ENCODE data around the gene SEPTIN1. TPM values are rescaled to one million over a fixed set of nuclear protein-coding genes. Genes with fewer than 3 reads are reported as not detected.

SEPTIN1 gene
- total RNA-seq, 1 experiment from 2014 or later: 1.4 TPM

GRCh38 chr16:30413112-30413806 is 30.9 kb upstream of the SEPTIN1 start:
- Histone ChIP-seq H2AFZ (ENCODE audit: low read length) (no peak overlapping the region), H3T11ph (ENCODE audit: low read length) (no peak overlapping the region), H3K79me2 (ENCODE audit: insufficient read depth, low read length) (0 out of 2 replicates have a peak, but pooled peaks cover 1% of the 10 kb centered on the region), H3K4me2 (ENCODE audit: insufficient read depth, insufficient read length, low read length) (no peak overlapping the region), H3K23ac (ENCODE audit: insufficient read length, low read depth, low read length) (no peak overlapping the region), H3K14ac (ENCODE audit: insufficient read depth, low read length) (no peak overlapping the region), H4K20me1 (ENCODE audit: control insufficient read depth, insufficient read depth, insufficient read length) (no peaks in the 10 kb centered on the region), H3K9me3 (ENCODE audit: control insufficient read depth, low read depth, low read length) (no peaks in the 10 kb centered on the region), H4K5ac (ENCODE audit: insufficient read length, low read depth, low read length) (no peak overlapping the region), H2AK5ac (ENCODE audit: insufficient read length, low read length) (no peak overlapping the region), H3K4ac (ENCODE audit: low read depth, low read length) (no peak overlapping the region), H3K9ac (ENCODE audit: extremely low read depth, insufficient read length, low read length) (no peak overlapping the region), H4K8ac (replicated peaks; ENCODE audit: insufficient read length, low read depth, low read length) (no peak overlapping the region), H3K27ac (ENCODE audit: insufficient read length, low read depth, low read length) (no peak overlapping the region), H3K56ac (ENCODE audit: insufficient read length, low read depth, low read length) (no peak overlapping the region), H2BK12ac (ENCODE audit: insufficient read length, low read depth, low read length) (no peak overlapping the region), H3K23me2 (ENCODE audit: insufficient read length, low read depth, low read length, poor library complexity, severe bottlenecking) (peaks cover 5% of the 10 kb centered on the region), H2BK5ac (ENCODE audit: insufficient read length, low read length) (no peak overlapping the region), H2BK120ac (ENCODE audit: low read depth, low read length, poor library complexity, severe bottlenecking) (no peak overlapping the region), H2BK15ac (ENCODE audit: low read depth, low read length) (no peak overlapping the region), H3K79me1 (ENCODE audit: insufficient read depth, low read depth, low read length, poor library complexity, severe bottlenecking) (no peaks in the 10 kb centered on the region), H3K18ac (ENCODE audit: insufficient read length, low read depth, low read length) (no peak overlapping the region), H3K4me1 (ENCODE audit: insufficient read depth, low read length) (no peaks in the 10 kb centered on the region), H2BK20ac (ENCODE audit: low read depth, low read length, poor library complexity, severe bottlenecking) (no peak overlapping the region), H4K91ac (ENCODE audit: insufficient read length, low read depth, low read length) (no peak overlapping the region), H3K27me3 (ENCODE audit: insufficient read depth, low read length) (no peaks in the 10 kb centered on the region)
- Mint-ChIP-seq H3K4me3 (no peak overlapping the region), H3K36me3 (ENCODE audit: insufficient read depth in 1 of 3, low read depth in 3 of 3) (peaks cover 26 to 42% (median 38%) of the 10 kb centered on the region in 3 experiments; a peak in 6 of 7 replicates), H3K27ac (0 out of 7 replicates have a peak overlapping the region, but pooled peaks of 1 of the 3 experiments have one; percentile 10), H3K27me3 (ENCODE audit: low read depth) (no peaks in the 10 kb centered on the region), H3K4me1 (peaks cover 7 to 15% of the 10 kb centered on the region in 2 experiments), H3K9me3 (no peaks in the 10 kb centered on the region)
- TF ChIP-seq CTCF (conservative IDR thresholded peaks at IDR 0.05): no peak
- no peak for DNase-seq
- no CpG with 5 or more reads among the region's 6 CpGs for WGBS (ENCODE audit: extremely low coverage, insufficient read length, low lambda C conversion rate)
